ENCODE results near the gene MAN2B1.
"Not testable (repeated sequence)": the region's sequence is repeated elsewhere in the genome, so short reads cannot be mapped to it uniquely, and the experiment has no call there.

Gene MAN2B1

DNA sequence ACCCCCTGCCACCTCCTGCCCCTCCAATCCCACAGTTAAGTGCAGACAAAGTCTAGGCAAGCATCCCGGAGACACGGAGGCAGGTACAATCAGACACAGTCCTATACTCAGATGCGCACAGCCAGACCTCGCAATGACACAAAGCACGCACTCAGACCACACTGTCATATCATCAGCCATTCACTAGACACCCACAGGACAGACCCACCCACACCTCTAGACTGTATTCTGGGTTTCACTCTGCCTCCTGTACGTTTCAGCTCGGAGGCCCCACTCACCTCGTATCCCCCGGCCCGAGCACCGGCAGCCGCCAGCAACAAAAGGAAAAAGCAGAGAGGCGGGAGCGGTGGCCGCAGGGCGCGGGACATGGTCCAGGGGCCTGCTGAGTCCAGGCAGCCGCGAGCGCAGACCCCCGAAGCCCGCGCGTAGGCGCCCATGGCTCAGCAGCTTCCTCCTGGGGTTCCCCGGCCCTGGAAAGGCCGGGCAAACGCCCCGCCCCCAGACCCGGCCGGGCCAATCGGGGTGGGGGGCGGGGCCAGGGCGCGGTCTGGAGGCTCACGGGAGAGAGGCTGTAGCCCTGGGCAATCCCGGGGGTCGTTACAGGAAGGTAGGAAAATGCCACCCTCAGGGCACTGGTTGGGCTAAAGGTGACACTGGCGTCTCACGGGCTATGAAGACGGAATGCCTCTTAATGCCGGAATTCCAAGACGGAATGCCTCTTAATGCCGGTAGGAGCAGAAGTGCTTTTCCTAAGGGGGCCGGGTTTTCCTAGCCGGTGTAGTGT, at the start of gene MAN2B1, which contains the start of gene WDR83:
Gene MAN2B1 (minus strand): TSS at position 478 of the 784 bp plus-strand sequence. CDS start 41 bp downstream, at position 437.
Gene WDR83 (plus strand): TSS at position 543 of the 784 bp plus-strand sequence. CDS start 2,984 bp downstream, outside the sequence.
- in situ Hi-C loops (cut with MboI; ENCODE audit: low sequenced_read_pairs) = loop anchor here (25.0 kb wide), 1 partner anchor 1079 kb away; the partner anchor contains the start of genes ACP5 and ZNF627

DNA sequence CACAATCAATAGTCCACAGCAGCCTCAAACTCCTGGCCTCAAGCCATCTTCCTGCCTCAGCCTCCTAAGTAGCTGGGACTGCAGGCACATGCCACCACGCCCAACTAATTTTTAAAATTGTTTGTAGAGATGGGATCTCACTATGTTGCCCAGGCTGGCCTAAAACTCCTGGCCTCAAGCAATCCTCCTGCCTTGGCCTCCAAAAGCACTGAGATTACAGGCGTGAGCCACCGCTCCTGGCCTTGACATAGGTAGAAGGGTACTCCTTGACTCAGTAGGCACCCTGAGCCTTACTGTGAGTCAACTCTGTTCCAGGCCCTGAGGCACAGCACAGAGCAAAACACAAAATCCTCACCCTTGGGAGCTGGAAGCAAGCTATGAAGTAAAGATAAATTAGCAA, 49.4 kb upstream of the MAN2B1 start:
- in situ Hi-C loops (cut with MboI; ENCODE audit: low sequenced_read_pairs) = no loop called here

DNA sequence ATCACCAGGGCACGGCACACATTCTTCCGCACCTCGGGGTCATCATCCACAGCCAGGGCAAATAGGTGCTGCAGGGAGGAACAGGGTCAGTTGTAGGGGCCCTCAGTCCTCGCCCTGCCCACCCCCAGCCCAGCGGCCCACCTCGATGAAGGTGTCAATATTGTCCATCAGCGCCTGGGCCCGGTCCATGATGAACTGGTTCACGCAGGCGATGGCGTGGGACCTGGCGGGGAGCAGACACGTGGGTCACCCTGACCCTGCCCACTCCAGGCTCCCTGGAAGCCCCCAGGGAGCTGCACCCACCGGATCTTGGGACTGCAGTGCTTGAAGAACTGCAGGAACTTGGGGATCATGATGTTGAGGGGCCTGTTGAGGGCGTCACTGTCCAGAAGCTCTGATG, 48.6 kb upstream of the MAN2B1 start:
- in situ Hi-C loops (cut with MboI; ENCODE audit: low sequenced_read_pairs) = no loop called here

DNA sequence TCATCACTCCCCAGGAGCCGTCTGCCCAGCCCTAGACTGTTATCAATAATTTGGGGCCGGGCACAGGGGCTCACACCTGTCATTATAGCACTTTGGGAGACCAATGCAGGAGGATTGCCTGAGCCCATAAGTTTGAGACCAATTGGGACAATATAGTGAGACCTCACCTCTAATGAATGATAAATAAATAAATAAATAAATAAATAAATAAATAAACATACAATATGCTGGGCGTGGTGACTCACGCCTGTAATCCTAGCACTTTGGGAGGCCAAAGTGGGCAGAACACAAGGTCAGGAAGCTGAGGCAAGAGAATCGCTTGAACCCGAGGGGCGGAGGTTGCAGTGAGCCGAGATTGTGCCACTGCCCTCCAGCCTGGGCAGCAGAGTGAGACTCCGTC, 46.8 kb upstream of the MAN2B1 start:
- in situ Hi-C loops (cut with MboI; ENCODE audit: low sequenced_read_pairs) = not testable (repeated sequence)

DNA sequence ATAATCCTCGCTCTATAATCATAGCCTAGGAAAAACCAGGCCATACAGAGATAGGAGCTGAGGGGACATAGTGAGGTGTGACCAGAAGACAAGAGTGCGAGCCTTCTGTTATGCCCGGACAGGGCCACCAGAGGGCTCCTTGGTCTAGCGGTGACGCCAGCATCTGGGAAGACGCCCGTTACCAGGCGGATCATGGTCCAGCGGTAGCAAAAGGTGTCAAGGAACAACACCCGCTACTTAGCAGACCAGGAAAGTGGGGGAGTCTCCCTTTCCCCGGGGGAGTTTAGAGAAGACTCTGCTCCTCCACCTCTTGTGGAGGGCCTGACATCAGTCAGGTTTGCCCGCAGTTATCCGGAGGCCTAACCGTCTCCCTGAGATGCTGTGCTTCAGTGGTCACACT, 45.5 kb upstream of the MAN2B1 start:
- in situ Hi-C loops (cut with MboI; ENCODE audit: low sequenced_read_pairs) = not testable (repeated sequence)

DNA sequence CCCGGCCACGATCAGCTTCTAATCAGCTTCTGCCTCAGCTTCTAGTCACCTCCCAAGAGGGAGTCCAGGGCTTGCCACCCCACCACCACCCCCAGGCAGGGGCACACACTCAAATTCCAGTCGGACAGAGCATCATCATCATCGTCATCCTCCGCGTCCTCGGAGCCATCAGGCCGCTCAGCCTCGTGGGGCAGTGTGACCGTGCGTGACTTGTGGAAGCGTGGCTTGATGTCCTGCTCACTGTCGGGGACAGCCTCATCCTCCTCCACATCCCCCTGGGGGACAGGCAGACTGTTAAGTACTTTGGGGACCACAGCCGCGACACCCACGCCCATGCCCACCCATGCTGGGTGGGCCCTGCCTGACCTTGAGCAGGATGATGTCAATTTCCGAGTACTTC, 44.6 kb upstream of the MAN2B1 start:
- in situ Hi-C loops (cut with MboI; ENCODE audit: low sequenced_read_pairs) = no loop called here

DNA sequence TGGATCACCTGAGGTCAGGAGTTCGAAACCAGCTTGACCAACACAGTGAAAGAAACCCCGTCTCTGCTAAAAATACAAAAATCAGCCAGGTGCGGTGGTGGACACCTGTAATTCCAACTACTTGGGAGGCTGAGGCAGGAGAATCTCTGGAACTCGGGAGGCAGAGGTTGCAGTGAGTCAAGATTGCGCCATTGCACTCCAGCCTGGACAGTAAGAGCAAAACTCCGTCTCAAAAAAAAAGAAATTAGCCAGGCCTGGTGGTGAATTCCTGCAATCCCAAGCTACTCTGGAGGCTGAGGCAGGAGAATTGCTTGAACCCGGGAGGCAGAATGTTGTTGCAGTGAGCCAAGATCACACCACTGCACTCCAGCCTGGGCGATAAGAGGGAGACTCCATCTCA, 42.1 kb upstream of the MAN2B1 start:
- in situ Hi-C loops (cut with MboI; ENCODE audit: low sequenced_read_pairs) = no loop called here

DNA sequence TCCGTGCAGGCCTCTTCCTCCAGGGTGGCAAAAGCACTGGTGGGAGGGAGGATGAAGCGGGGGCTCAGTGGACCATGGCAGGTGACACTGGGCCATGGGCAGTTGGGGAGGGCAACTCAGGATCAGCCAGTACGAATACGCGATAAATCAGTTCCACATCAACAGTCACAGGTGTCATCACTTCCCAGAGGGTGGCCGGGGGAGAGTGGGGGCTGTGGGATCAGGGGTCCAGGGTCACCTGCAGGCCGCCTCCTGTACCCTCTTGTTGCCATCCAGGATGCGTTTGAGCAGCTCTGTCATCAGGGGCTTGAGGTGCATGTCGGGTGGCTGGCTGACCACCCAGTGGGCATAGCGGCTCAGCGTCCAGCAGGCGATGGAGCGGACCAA, 39.8 kb upstream of the MAN2B1 start:
- in situ Hi-C loops (cut with MboI; ENCODE audit: low sequenced_read_pairs) = no loop called here

DNA sequence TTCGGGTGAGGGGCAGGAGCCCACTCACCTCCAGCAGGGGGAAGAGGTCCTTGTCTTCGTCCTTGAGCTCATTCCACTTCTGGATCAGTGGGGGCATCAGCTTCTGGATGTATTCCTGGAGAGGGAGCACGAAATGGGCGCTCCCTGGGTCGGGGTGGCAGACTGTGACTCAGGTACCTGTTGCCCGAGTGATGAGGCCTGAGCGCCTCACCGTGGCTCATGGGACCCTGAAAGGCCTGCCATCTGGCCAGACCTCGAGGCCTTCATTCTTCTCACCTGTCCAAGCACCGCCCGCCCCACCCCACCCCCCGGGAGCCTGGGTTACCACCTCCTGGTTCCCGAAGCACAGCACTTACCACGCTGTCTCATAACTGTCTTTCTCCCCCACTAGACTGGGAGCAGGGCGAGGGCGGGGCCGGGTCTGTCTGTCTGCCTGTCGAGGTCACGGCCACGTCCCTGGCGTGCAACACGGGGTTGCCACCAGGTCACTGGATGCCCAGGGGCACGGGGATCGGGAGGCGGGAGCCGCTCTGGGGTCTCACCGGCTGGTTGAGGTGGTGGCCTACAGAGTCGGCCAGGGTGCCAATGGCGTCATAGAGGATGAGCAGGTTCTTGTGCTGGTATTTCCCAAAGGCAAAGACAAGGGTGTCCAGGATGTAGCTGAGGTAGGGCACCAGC, 39.3 kb upstream of the MAN2B1 start:
- in situ Hi-C loops (cut with MboI; ENCODE audit: low sequenced_read_pairs) = no loop called here

DNA sequence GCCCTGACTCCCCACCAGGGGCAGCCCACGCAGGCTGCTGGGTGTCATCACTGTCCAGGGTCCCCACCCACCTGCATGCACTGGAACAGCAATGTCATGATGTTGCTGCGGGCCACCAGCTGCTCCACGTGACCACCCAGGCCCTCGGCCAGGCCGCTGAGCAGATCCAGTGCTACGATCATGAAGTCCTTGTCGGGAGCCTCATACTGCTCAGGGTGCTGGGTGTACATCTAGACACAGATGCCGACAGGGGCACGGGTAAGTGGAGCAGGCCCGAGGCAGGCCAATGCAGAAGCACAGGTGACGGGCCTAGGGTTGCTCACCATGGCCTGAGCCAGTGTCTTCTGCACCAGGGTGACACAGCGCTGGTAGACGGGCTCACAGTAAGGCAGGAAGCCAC, 38.6 kb upstream of the MAN2B1 start:
- in situ Hi-C loops (cut with MboI; ENCODE audit: low sequenced_read_pairs) = no loop called here

DNA sequence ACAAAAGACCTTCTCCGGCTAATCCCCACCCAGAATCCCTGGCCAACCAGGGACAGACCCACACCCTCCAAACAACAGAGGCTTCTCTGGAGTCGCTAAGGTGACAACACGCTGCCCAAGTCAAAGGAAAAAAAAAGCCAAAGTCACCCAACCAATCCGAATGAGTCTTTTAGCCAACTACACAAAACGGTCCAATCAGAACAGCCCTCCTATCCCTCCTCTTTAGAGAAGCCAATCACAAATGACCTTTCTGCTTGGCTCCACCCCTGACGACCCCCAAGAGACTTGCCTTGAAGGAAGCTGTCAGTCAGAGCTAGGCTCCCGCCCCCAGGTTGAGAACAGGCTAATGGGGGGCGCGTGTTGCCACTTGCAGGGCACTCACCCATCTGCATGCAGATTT, 36.5 kb upstream of the MAN2B1 start:
- in situ Hi-C loops (cut with MboI; ENCODE audit: low sequenced_read_pairs) = no loop called here

DNA sequence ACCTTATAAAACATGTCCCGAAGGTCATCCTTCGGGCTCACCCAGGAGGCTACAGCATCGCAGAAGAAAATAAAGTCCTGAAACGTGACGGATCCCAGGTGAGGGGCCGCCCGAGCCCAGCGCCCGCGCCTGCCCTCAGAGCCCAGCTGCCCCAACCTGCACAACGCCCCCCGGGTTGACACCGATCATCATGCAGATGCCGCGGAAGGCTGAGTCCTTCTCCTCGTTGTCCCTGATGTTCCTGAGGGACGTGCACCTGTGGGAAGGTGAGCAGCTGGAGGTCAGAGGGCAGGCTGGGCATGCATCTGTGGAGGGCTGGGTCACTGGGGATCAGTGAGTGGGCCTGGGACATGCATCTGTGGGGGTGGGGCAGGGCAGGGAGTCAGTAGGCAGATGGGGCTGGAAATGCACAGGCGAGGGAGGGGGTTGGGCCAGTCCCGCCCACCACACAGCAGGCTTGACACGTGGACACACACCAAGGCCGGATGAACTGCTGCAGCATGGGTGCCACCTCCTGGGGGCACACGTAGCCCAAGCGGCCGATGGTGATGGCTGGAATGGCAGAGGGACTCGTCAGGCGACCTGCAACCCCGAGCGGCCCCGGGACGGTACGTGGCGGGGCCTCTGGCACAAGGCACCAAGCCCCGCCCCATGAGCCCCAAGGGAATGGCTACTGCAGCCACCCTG, 35.2 kb upstream of the MAN2B1 start:
- in situ Hi-C loops (cut with MboI; ENCODE audit: low sequenced_read_pairs) = no loop called here

DNA sequence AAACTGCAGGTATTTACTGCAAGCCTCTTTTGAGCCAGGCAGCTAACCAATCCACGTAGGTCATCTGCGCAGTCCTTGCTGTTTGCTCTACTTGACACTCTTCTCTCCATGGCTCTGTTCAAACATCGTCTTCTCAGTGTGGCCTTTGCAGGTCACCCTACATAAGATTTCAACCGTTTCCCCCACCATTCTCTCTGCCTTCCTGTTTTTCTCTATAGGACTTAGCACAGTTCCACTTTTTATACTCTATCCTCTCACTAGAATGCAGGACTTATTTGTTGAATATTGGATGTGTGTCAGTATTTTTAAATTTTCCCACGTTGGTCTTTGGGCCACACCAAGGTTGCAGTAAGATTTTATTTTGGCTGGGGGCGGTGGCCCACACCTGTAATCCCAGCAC, 31.6 kb upstream of the MAN2B1 start:
- in situ Hi-C loops (cut with MboI; ENCODE audit: low sequenced_read_pairs) = no loop called here

DNA sequence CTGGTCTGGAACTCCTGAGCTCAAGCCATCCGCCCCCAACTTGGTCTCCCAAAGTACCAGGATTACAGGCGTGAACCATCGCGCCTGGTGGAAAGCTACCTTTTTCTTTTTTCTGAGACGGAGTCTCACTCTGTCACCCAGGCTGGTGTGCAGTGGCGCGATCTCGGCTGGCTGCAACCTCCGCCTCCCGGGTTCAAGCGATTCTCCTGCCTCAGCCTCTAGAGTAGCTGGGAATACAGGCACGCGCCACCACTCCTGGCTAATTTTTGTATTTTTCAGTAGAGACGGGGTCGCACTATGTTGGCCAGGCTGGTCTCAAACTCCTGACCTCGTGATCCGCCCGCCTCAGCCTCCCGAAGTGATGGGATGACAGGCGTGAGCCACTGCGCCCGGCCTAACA, 30.9 kb upstream of the MAN2B1 start:
- in situ Hi-C loops (cut with MboI; ENCODE audit: low sequenced_read_pairs) = not testable (repeated sequence)

DNA sequence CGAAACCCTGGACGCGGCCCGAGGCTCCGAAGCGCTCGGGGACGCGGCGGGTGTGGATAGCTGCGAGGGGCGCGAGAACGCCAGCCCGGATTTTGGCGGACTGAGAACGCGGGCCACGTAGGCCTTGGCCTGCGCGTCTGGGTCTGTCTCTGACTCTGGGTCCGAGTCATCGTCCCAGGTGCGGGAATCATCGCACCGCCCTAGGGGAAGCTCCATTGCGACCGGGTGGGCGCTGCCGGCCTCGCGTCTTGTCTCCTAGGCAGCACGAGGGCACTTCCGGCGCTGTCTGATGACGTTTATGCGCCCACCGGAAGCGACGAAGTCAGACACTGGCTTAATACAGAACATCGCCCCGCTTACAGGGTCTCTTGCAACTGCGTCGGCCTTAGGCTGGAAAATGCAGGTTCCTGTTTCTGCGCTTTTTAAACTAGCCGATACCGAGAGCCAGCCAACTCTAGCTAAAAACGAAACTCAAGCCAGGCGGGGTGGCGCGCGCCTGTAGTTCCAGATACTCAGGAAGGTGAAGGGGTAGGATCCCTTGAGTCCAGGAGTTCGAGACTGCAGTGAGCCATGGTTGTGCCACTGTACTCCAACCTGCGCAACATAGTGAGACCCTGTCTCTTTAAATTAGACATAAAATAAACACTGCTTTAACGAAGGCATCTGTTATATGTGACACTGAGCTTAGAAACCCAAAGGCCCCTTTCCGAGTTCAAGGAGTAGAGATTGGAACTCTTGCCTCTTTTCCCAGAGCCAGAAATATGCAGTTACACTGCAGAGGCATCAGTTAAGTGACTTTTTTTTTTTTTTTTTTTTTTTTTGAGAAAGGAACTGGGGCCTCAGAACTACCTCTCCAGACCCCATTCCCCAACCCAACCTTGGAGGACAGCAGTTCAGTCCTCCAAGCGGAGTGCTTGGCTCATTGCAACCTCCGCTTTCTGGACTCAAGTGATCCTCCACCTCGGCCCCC, 30.1 kb upstream of the MAN2B1 start, which contains the start of gene FBXW9:
Gene FBXW9 (minus strand): TSS at position 266 of the 970 bp plus-strand sequence. CDS start 50 bp downstream, at position 216.
- in situ Hi-C loops (cut with MboI; ENCODE audit: low sequenced_read_pairs) = no loop called here

DNA sequence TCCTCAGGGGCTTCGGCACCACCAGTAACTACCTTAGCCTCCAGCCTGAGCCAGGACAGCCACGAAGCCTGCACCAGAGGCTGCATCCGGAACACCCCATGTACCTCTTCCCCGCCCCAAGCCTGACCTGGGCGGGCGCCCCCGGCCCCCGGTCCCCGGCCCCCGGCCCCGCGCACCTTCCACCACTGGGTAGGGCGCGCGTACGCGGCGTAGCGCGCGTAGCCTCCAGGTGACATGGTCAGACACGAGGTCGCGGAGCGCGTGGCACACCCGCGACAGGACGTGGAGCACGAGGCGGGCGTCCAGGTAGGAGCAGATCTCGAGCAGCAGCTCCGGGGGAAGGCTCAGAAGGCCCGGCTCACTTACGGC, 29.4 kb upstream of the MAN2B1 start:
- in situ Hi-C loops (cut with MboI; ENCODE audit: low sequenced_read_pairs) = no loop called here

DNA sequence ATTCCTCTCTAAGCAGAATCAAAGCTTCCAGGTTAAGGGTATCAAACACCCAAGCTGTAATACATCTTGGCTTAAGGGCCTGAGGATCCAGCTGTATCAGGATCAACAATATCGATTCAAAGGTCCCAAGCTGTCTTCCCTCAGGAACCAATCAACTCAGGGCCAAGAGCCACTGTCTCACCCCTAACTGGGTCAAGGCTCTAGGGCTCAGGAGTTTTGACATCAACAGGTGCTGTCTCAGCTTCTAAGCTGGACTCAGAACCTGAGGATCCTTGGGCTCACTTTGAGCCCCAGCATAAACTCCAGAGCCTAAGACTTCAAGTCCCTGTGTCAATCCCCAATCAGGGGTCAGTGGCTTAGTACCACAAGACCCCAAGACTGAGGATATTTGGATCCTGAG, 29.0 kb upstream of the MAN2B1 start:
- in situ Hi-C loops (cut with MboI; ENCODE audit: low sequenced_read_pairs) = no loop called here

DNA sequence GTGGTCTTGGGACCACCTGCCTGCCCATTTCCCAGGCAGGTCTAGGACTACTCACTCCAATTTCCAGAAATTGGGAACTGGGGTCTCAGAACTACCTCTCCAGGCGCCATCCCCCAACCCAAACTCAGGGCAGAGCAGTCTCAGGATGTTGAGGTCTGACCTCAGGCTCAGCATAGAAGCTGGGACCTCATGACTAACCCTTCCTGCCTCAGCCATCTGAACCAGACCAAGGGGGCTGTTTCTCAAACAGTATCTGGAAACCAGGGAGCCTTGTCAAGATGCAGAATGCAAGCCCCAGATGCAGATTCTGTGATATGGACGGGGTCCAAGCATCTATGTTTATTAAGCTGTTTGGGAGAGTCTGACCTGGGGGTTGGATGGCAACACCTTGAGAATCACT, 28.6 kb upstream of the MAN2B1 start:
- in situ Hi-C loops (cut with MboI; ENCODE audit: low sequenced_read_pairs) = no loop called here

DNA sequence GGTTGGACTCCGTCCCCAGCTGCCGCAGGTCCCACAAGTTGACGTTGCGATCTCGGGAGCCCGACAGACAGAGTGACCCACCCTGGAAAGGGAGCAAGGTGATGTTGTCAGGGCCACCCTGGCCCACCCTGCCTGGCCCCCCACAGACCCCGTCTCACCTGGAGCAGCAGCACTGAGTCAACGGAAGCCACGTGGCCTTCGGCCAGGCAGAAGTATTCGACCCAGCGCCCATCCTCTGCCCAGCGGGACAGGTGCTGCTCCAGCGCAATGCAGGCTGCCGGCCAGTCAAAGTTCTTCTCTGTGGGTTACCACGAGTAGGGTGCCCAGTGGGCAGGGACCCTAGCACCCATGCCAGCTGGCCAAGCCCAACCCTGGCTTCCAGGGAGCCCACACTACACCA, 28.1 kb upstream of the MAN2B1 start:
- in situ Hi-C loops (cut with MboI; ENCODE audit: low sequenced_read_pairs) = no loop called here

DNA sequence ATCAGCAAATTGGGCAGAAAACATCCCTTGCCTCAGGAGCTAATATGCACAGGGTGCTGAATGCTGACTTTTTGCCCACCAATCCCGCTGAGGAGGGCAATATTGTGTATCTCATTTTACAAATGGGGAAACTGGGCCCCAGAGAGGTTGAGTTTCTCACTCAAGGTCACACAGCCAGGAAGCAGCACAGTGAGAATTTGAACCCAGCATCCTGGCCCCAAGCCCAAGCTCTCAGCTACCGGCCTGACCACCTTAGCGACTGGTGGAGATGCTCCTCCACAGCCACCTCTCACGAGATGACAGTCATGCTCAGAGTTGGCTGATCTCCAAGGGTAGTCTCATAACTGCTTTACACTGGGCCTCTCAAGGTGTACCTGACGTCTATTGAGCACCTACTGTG, 26.4 kb upstream of the MAN2B1 start:
- in situ Hi-C loops (cut with MboI; ENCODE audit: low sequenced_read_pairs) = no loop called here

All from HL-60/S4 treated with phorbol 12-myristate 13-acetate at 8.2 ng/mL for 4 days and 3 days (cell line).